AG09309 (cell line): Measurements from ENCODE around the gene FAM98C.
"Not testable (repeated sequence)": the region's sequence is repeated elsewhere in the genome, so short reads cannot be mapped to it uniquely, and the experiment has no call there.

ENCODE experiments used
- DNase-seq: peaks from one replicate; pipeline ENCODE4 v3.0.0-alpha.2; 2010; ENCODE audit warnings: low read depth
- H3K4me3 ChIP-seq: 2 replicates; pipeline ENCODE4 v1.5.1; 2011; ENCODE audit warnings: mild to moderate bottlenecking, low read depth, low read length, moderate library complexity; ENCODE audit not compliant: control insufficient read depth
- CTCF ChIP-seq: IDR thresholded peaks from 2 replicates; pipeline ENCODE4 v1.5.1; 2011; ENCODE audit warnings: mild to moderate bottlenecking, low read depth, low read length, inconsistent platforms; ENCODE audit not compliant: insufficient read depth, control insufficient read depth; ENCODE audit errors: missing control alignments

Gene FAM98C

GRCh38 chr19:38420935-38421334 lies 18.0 kb downstream of the FAM98C start:
- no peak for DNase-seq
- no peak for TF ChIP-seq CTCF
- H3K4me3 ChIP-seq = no peak overlapping the region

- TF ChIP-seq CTCF = no peak
- DNase-seq = no peak
- H3K4me3 ChIP-seq = no peak overlapping the region
Observed at GRCh38 chr19:38421856-38422255, 19.0 kb downstream of the FAM98C start.

- no peak for DNase-seq
- no peak for TF ChIP-seq CTCF
- no peak overlapping the region for H3K4me3 ChIP-seq
Observed at GRCh38 chr19:38422438-38422837, 19.5 kb downstream of the FAM98C start.

- TF ChIP-seq CTCF = no peak
- DNase-seq = no peak
- H3K4me3 ChIP-seq = no peak overlapping the region
Observed at GRCh38 chr19:38424272-38424671, 21.4 kb downstream of the FAM98C start.

GRCh38 chr19:38425222-38425809 lies 22.4 kb downstream of the FAM98C start:
- no peak overlapping the region for H3K4me3 ChIP-seq
- DNase-seq = no peak
- TF ChIP-seq CTCF = no peak

GRCh38 chr19:38425810-38426466 lies 23.0 kb downstream of the FAM98C start, which contains the start of gene RASGRP4:
TSS of gene RASGRP4 (minus strand) at chr19:38426219. CDS start at chr19:38426091, 128 bp downstream.
- no peak for DNase-seq
- no peak within 1 kb of the TSS for H3K4me3 ChIP-seq
- no peak for TF ChIP-seq CTCF

- not testable (repeated sequence) for DNase-seq, H3K4me3 ChIP-seq
Observed at GRCh38 chr19:38427035-38427677, 24.3 kb downstream of the FAM98C start.
